Gastrocnemius medialis (tissue), 4 donors: ENCODE data around the gene ANKS6. TPM values are rescaled to one million over a fixed set of nuclear protein-coding genes. Genes with fewer than 3 reads are reported as not detected.

ENCODE experiments used
- total RNA-seq, 4 donors: library from RNA; depleted of rRNA; stranded (reverse); fragments of >200 nt; gene quantifications; one replicate each; pipeline versions ENCODE4 v1.1.0 to v1.2.3, GENCODE V29; 2016

ANKS6 gene
- total RNA-seq, 4 donors from 2014 or later: 3.9 to 7.0 (median 4.4) TPM

Other genes with a start within 250 kb of the ANKS6 start
- gene GABBR2, start 87.6 kb downstream of the ANKS6 start, total RNA-seq: under 1 TPM in 2 of 4 donors, not detected in 2; 0.46 to 0.80 TPM
- gene GALNT12, start 11.1 kb upstream of the ANKS6 start, total RNA-seq: 1 to 10 TPM in 2 of 4 donors, under 1 TPM in 2; 0.55 to 1.6 (median 1.1) TPM
- 1 to 10 TPM; 4.0 to 7.8 (median 6.8) TPM for gene COL15A1, start 147.4 kb upstream of the ANKS6 start, total RNA-seq